HG02678 (cell line): ENCODE results near the gene DPT.

Source experiments
- ATAC-seq: cut with Tn5 transposase; IDR thresholded peaks from one replicate; pipeline ENCODE4 v1.9.1; 2021; ENCODE audit warnings: mild to moderate bottlenecking, moderate library complexity; ENCODE audit not compliant: unreplicated experiment

The DPT gene

GRCh38 chr1:168706391-168706992, 22.5 kb downstream of the DPT start:
- no peak for ATAC-seq

- no peak for ATAC-seq
Measured at GRCh38 chr1:168700575-168701268, 28.3 kb downstream of the DPT start.

GRCh38 chr1:168698453-168698852, 30.6 kb downstream of the DPT start:
- ATAC-seq, result no peak

- ATAC-seq, result no peak
Measured at GRCh38 chr1:168697356-168698126, 31.5 kb downstream of the DPT start.

- no peak for ATAC-seq
Measured at GRCh38 chr1:168696125-168696760, 32.8 kb downstream of the DPT start.

- no peak for ATAC-seq
Measured at GRCh38 chr1:168693872-168694238, 35.2 kb downstream of the DPT start.

- no peak for ATAC-seq
Measured at GRCh38 chr1:168693197-168693871, 35.7 kb downstream of the DPT start.

GRCh38 chr1:168692472-168692871, 36.5 kb downstream of the DPT start:
- ATAC-seq, result no peak

GRCh38 chr1:168691541-168691940, 37.5 kb downstream of the DPT start:
- ATAC-seq, result no peak

GRCh38 chr1:168689726-168690602, 39.0 kb downstream of the DPT start:
- ATAC-seq, result no peak

GRCh38 chr1:168689327-168689657, 39.7 kb downstream of the DPT start:
- no peak for ATAC-seq

- ATAC-seq, result no peak
Measured at GRCh38 chr1:168688644-168689326, 40.2 kb downstream of the DPT start.

GRCh38 chr1:168687816-168688215, 41.2 kb downstream of the DPT start:
- no peak for ATAC-seq

GRCh38 chr1:168686666-168687065, 42.3 kb downstream of the DPT start:
- no peak for ATAC-seq

GRCh38 chr1:168683871-168684270, 45.1 kb downstream of the DPT start:
- no peak for ATAC-seq

GRCh38 chr1:168676861-168677260, 52.1 kb downstream of the DPT start:
- ATAC-seq, result no peak

GRCh38 chr1:168676029-168676812, 52.8 kb downstream of the DPT start:
- ATAC-seq, result no peak

GRCh38 chr1:168673974-168674683, 54.9 kb downstream of the DPT start:
- ATAC-seq, result no peak
